ENCODE data around the gene ITPKC. TPM values are rescaled to one million over a fixed set of nuclear protein-coding genes. Genes with fewer than 3 reads are reported as not detected.
"Not testable (repeated sequence)": the region's sequence is repeated elsewhere in the genome, so short reads cannot be mapped to it uniquely, and the experiment has no call there.

Gene ITPKC
- total RNA-seq, 1 experiment from 2014 or later: 23.8 TPM

- H3K36me3 ChIP-seq: peaks cover 90% of the 10 kb centered on the region
- no peaks in the 10 kb centered on the region for H3K27me3 ChIP-seq
- no peak overlapping the region for H3K4me3 ChIP-seq
- no peaks in the 10 kb centered on the region for H3K9me3 ChIP-seq
- DNase-seq: no peak
Measured at GRCh38 chr19:40762754-40763470, 46.0 kb downstream of the ITPKC start.

DNA sequence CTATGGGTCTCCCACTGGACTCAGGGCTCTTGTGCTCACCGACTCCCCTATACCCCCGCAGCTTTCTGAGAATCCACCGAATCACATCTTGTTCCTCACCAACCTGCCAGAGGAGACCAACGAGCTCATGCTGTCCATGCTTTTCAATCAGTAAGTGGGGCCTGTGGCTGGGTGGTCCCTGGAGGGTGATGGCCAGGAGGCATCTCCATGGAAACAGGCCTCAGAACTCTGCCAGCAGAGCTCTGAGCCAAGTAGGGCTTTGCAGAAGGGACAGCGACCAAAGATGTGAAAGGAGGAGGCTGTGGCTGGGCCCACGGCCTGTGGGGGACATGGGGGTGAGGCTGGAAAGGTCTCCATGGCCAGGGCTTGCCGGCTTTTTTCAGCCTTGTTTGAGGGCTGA, 46.6 kb downstream of the ITPKC start:
- peaks cover 84% of the 10 kb centered on the region for H3K36me3 ChIP-seq
- H3K9me3 ChIP-seq: no peaks in the 10 kb centered on the region
- no peak overlapping the region for H3K4me3 ChIP-seq
- DNase-seq: no peak
- no peaks in the 10 kb centered on the region for H3K27me3 ChIP-seq

- peaks cover 80% of the 10 kb centered on the region for H3K36me3 ChIP-seq
- no peak for DNase-seq
Measured at GRCh38 chr19:40763963-40764362, 47.1 kb downstream of the ITPKC start.

DNA sequence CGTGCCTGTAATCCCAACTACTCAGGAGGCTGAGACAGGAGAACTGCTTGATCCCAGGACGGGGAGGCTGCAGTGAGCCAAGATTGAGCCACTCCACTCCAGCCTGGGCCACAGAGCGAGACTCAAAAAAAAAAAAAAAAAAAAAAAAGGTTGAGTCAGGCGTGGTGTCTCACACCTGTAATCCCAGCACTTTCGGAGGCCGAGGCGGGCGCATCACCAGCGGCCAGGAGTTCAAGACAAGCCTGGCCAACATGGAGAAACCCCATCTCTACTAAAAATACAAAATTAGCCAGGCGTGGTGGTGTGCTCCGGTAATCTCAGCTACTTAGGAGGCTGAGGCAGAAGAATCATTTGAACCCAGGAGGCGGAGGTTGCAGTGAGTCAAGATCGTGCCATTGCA, 49.5 kb downstream of the ITPKC start:
- DNase-seq, H3K27me3 ChIP-seq, H3K4me3 ChIP-seq, H3K9me3 ChIP-seq: not testable (repeated sequence)
- H3K36me3 ChIP-seq: peaks cover 57% of the 10 kb centered on the region

More at GRCh38 chr19:40763963-40764362, 47.1 kb downstream of the ITPKC start:
- H3K9me3 ChIP-seq: no peaks in the 10 kb centered on the region
- H3K4me3 ChIP-seq: no peak overlapping the region
- H3K27me3 ChIP-seq: no peaks in the 10 kb centered on the region

GRCh38 chr19:40768869-40769268, 52.0 kb downstream of the ITPKC start:
- H3K9me3 ChIP-seq: no peaks in the 10 kb centered on the region
- DNase-seq: no peak
- H3K36me3 ChIP-seq: peaks cover 32% of the 10 kb centered on the region
- H3K27me3 ChIP-seq: no peaks in the 10 kb centered on the region
- H3K4me3 ChIP-seq: no peak overlapping the region

GRCh38 chr19:40771101-40771862, 54.4 kb downstream of the ITPKC start:
- not testable (repeated sequence) for H3K4me3 ChIP-seq, H3K36me3 ChIP-seq, H3K27me3 ChIP-seq, H3K9me3 ChIP-seq, DNase-seq

GRCh38 chr19:40774916-40775631, 58.2 kb downstream of the ITPKC start, which contains the start of gene MIA:
Gene MIA, plus strand, starts transcription at chr19:40775521. Its CDS starts 22 bp downstream, at chr19:40775543.
- no peaks in the 10 kb centered on the region for H3K27me3 ChIP-seq
- no peak within 1 kb of the TSS for H3K4me3 ChIP-seq
- DNase-seq: no peak
- no peaks in the 10 kb centered on the region for H3K9me3 ChIP-seq
- H3K36me3 ChIP-seq: no peaks in the 10 kb centered on the region

DNA sequence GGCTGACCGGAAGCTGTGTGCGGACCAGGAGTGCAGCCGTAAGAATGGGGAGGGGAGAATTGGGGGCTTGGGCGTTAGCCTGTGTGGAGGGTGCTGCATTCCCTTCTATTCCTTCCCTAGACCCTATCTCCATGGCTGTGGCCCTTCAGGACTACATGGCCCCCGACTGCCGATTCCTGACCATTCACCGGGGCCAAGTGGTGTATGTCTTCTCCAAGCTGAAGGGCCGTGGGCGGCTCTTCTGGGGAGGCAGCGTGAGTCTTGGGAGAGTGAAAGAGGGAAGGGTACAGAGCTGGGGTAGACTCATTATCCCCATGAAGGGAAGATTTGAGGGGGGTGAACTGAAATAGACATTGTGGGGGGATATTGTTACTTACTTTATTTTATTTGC, 58.7 kb downstream of the ITPKC start:
- H3K27me3 ChIP-seq: no peaks in the 10 kb centered on the region
- no peaks in the 10 kb centered on the region for H3K9me3 ChIP-seq
- H3K4me3 ChIP-seq: no peak overlapping the region
- H3K36me3 ChIP-seq: no peaks in the 10 kb centered on the region
- DNase-seq: no peak

DNA sequence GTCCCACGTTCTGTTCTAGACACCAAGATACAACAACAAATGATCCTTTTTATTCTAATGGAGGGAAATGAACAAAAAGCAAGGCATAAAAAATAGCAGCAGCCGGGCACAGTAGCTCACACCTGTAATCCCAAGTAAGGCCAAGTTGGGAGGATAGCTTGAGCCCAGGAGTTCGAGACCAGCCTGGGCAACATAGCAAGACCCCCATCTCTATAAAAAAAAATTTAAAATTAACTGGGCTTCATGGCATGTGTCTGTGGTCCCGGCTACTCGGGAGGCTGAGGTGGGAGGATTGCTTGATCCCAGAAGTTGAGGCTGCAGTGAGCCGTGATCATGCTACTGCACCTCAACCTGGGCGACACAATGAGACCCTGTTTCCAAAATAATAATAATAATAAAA, 59.5 kb downstream of the ITPKC start:
- Histone ChIP-seq H3K27me3 (no peaks in the 10 kb centered on the region), H3K9me3 (no peaks in the 10 kb centered on the region), H3K4me3 (no peak overlapping the region), H3K36me3 (no peaks in the 10 kb centered on the region)
- DNase-seq: no peak

GRCh38 chr19:40776932-40777644, 60.2 kb downstream of the ITPKC start:
- Histone ChIP-seq H3K36me3 (no peaks in the 10 kb centered on the region), H3K9me3 (no peaks in the 10 kb centered on the region), H3K27me3 (no peaks in the 10 kb centered on the region), H3K4me3 (peak overlapping the region; percentile 70)
- peak; percentile 88 for DNase-seq

GRCh38 chr19:40777645-40777936, 60.7 kb downstream of the ITPKC start:
- Histone ChIP-seq H3K27me3 (no peaks in the 10 kb centered on the region), H3K9me3 (no peaks in the 10 kb centered on the region), H3K4me3 (peak overlapping the region; percentile 70), H3K36me3 (no peaks in the 10 kb centered on the region)
- no peak for DNase-seq

GRCh38 chr19:40777937-40778705, 61.2 kb downstream of the ITPKC start, which contains the start of gene RAB4B:
Gene RAB4B, plus strand, starts transcription at chr19:40778247. Its CDS starts 129 bp downstream, at chr19:40778376.
- Histone ChIP-seq H3K27me3 (no peaks in the 10 kb centered on the region), H3K36me3 (no peaks in the 10 kb centered on the region), H3K9me3 (no peaks in the 10 kb centered on the region), H3K4me3 (peak within 1 kb of the TSS; percentile 70)
- DNase-seq: peak; percentile 100

GRCh38 chr19:40778706-40779284, 61.9 kb downstream of the ITPKC start:
- no peaks in the 10 kb centered on the region for H3K9me3 ChIP-seq
- DNase-seq: no peak

DNA sequence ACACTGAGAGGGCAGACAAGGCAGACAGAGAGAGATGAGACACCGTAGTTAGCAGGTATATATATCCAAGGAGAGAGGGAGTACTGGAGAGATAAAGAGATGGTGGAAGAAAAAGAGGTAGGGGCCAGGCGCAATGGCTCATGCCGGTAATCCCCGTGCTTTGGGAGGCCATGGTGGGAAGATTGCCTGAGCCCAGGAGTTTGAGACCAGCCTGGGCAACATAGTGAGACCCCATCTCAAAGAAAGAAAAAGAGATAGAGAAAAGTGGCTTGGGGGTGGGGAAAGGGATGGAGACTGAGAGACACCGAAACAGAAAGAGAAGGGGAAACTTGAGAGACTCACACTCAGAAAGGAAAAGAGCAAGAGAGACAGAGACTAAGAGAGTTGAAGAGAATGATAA, 63.7 kb downstream of the ITPKC start:
- H3K9me3 ChIP-seq: no peaks in the 10 kb centered on the region
- no peaks in the 10 kb centered on the region for H3K27me3 ChIP-seq
- no peak overlapping the region for H3K4me3 ChIP-seq
- DNase-seq: no peak
- H3K36me3 ChIP-seq: no peaks in the 10 kb centered on the region

More at GRCh38 chr19:40778706-40779284, 61.9 kb downstream of the ITPKC start:
- Histone ChIP-seq H3K36me3 (no peaks in the 10 kb centered on the region), H3K27me3 (no peaks in the 10 kb centered on the region), H3K4me3 (peak overlapping the region; percentile 70)

DNA sequence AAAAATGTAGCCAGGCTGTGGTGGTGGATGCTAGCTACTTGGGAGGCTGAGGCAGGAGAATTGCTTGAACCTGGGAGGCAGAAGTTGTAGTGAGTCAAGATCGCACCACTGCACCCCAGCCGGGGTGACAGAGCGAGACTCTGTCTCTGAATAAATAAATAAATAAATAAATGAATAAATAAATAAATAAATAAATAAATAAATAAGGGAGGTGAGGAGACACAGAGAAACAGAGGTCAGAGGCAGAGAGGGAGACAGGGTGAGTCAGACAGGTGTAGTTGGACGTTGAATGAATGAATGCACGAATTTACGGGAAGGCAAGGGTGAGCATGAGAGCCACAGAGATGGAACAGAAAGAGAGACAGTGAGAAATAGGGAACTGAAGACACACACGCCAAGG, 64.2 kb downstream of the ITPKC start:
- no peaks in the 10 kb centered on the region for H3K27me3 ChIP-seq
- H3K9me3 ChIP-seq: no peaks in the 10 kb centered on the region
- no peak for DNase-seq
- no peak overlapping the region for H3K4me3 ChIP-seq
- H3K36me3 ChIP-seq: no peaks in the 10 kb centered on the region

- Histone ChIP-seq H3K9me3 (no peaks in the 10 kb centered on the region), H3K36me3 (no peaks in the 10 kb centered on the region), H3K27me3 (no peaks in the 10 kb centered on the region), H3K4me3 (no peak overlapping the region)
- no peak for DNase-seq
Measured at GRCh38 chr19:40783711-40784110, 66.8 kb downstream of the ITPKC start.

Data from MG63 (cell line).